Measurements from ENCODE around the gene HSDL1.

Gene HSDL1

GRCh38 chr16:84177741-84178073, 32.7 kb upstream of the HSDL1 start:
- H3K4me3 ChIP-seq (ENCODE audit: low read depth, low read length) = no peak overlapping the region
- DNase-seq (ENCODE audit: low read depth) = no peak

- no peak overlapping the region for H3K4me3 ChIP-seq (ENCODE audit: low read depth, low read length)
- DNase-seq (ENCODE audit: low read depth) = no peak
Observed at GRCh38 chr16:84176192-84177053, 31.4 kb upstream of the HSDL1 start.

GRCh38 chr16:84175350-84176081, 30.5 kb upstream of the HSDL1 start:
- no peak for DNase-seq (ENCODE audit: low read depth)
- no peak overlapping the region for H3K4me3 ChIP-seq (ENCODE audit: low read depth, low read length)

- DNase-seq (ENCODE audit: low read depth) = no peak
- H3K4me3 ChIP-seq (ENCODE audit: low read depth, low read length) = no peak overlapping the region
Observed at GRCh38 chr16:84174396-84174795, 29.4 kb upstream of the HSDL1 start.

- H3K4me3 ChIP-seq (ENCODE audit: low read depth, low read length) = no peak overlapping the region
- DNase-seq (ENCODE audit: low read depth) = no peak
Observed at GRCh38 chr16:84169765-84170310, 24.9 kb upstream of the HSDL1 start.

- H3K4me3 ChIP-seq (ENCODE audit: low read depth, low read length) = no peak overlapping the region
- no peak for DNase-seq (ENCODE audit: low read depth)
Observed at GRCh38 chr16:84166796-84167695, 22.1 kb upstream of the HSDL1 start.

- DNase-seq (ENCODE audit: low read depth) = no peak
- no peak overlapping the region for H3K4me3 ChIP-seq (ENCODE audit: low read depth, low read length)
Observed at GRCh38 chr16:84165746-84166145, 20.8 kb upstream of the HSDL1 start.

GRCh38 chr16:84161801-84162200, 16.8 kb upstream of the HSDL1 start:
- DNase-seq (ENCODE audit: low read depth) = no peak
- H3K4me3 ChIP-seq (ENCODE audit: low read depth, low read length) = no peak overlapping the region

- DNase-seq (ENCODE audit: low read depth) = no peak
- H3K4me3 ChIP-seq (ENCODE audit: low read depth, low read length) = no peak overlapping the region
Observed at GRCh38 chr16:84161037-84161436, 16.1 kb upstream of the HSDL1 start.

- no peak for DNase-seq (ENCODE audit: low read depth)
- no peak overlapping the region for H3K4me3 ChIP-seq (ENCODE audit: low read depth, low read length)
Observed at GRCh38 chr16:84159800-84160199, 14.8 kb upstream of the HSDL1 start.

- H3K4me3 ChIP-seq (ENCODE audit: low read depth, low read length) = no peak overlapping the region
- DNase-seq (ENCODE audit: low read depth) = no peak
Observed at GRCh38 chr16:84159007-84159406, 14.0 kb upstream of the HSDL1 start.

GRCh38 chr16:84156342-84156784, 11.4 kb upstream of the HSDL1 start:
- H3K4me3 ChIP-seq (ENCODE audit: low read depth, low read length) = no peak overlapping the region
- DNase-seq (ENCODE audit: low read depth) = no peak

- DNase-seq (ENCODE audit: low read depth) = no peak
- no peak overlapping the region for H3K4me3 ChIP-seq (ENCODE audit: low read depth, low read length)
Observed at GRCh38 chr16:84155771-84156170, 10.8 kb upstream of the HSDL1 start.

GRCh38 chr16:84155226-84155625, 10.2 kb upstream of the HSDL1 start:
- H3K4me3 ChIP-seq (ENCODE audit: low read depth, low read length) = no peak overlapping the region

GRCh38 chr16:84153660-84154214, 8.8 kb upstream of the HSDL1 start:
- H3K4me3 ChIP-seq (ENCODE audit: low read depth, low read length) = no peak overlapping the region
- DNase-seq (ENCODE audit: low read depth) = no peak

More at GRCh38 chr16:84155226-84155625, 10.2 kb upstream of the HSDL1 start:
- no peak for DNase-seq (ENCODE audit: low read depth)

GRCh38 chr16:84150926-84151325, 5.9 kb upstream of the HSDL1 start:
- DNase-seq (ENCODE audit: low read depth) = no peak
- no peak overlapping the region for H3K4me3 ChIP-seq (ENCODE audit: low read depth, low read length)

- H3K4me3 ChIP-seq (ENCODE audit: low read depth, low read length) = peak overlapping the region; percentile 79
- DNase-seq (ENCODE audit: low read depth) = no peak
Observed at GRCh38 chr16:84144209-84144858, 643 bp downstream of the HSDL1 start.

GRCh38 chr16:84143784-84144199, 1.2 kb downstream of the HSDL1 start:
- no peak for DNase-seq (ENCODE audit: low read depth)

GRCh38 chr16:84143081-84143480, 1.9 kb downstream of the HSDL1 start:
- H3K4me3 ChIP-seq (ENCODE audit: low read depth, low read length) = no peak overlapping the region
- DNase-seq (ENCODE audit: low read depth) = no peak

More at GRCh38 chr16:84143784-84144199, 1.2 kb downstream of the HSDL1 start:
- H3K4me3 ChIP-seq (ENCODE audit: low read depth, low read length) = peak overlapping the region; percentile 79

All from skeletal muscle cell (primary cell).